LNCAP (cell line): ENCODE measurements around the gene SNED1.

Experiments used
- CTCF ChIP-seq: fragments of 450-650 bp; IDR thresholded peaks from 2 replicates; pipeline ENCODE4 v1.5.1; 2017; ENCODE audit warnings: mild to moderate bottlenecking

Gene SNED1

GRCh38 chr2:241125626-241126025 is 127.2 kb downstream of the SNED1 start:
- TF ChIP-seq CTCF, result no peak

- TF ChIP-seq CTCF, result no peak
Measured at GRCh38 chr2:241126201-241126611, 127.8 kb downstream of the SNED1 start.

GRCh38 chr2:241126771-241127202 is 128.4 kb downstream of the SNED1 start:
- TF ChIP-seq CTCF, result no peak

- TF ChIP-seq CTCF, result no peak
Measured at GRCh38 chr2:241128266-241128665, 129.8 kb downstream of the SNED1 start.

- TF ChIP-seq CTCF, result no peak
Measured at GRCh38 chr2:241129086-241129871, 130.9 kb downstream of the SNED1 start.

- TF ChIP-seq CTCF, result no peak
Measured at GRCh38 chr2:241130316-241130715, 131.9 kb downstream of the SNED1 start.

GRCh38 chr2:241131531-241131930 is 133.1 kb downstream of the SNED1 start:
- TF ChIP-seq CTCF, result no peak
